T-cell (primary cell): ENCODE results near the gene TOM1L2. TPM values are rescaled to one million over a fixed set of nuclear protein-coding genes. Genes with fewer than 3 reads are reported as not detected.
A peak's percentile ranks its signal among the peaks of the same experiment; 100 is the strongest.

Source experiments
- ATAC-seq, 4 experiments: fragments of 200-7000 bp in 3 of 4; fragments of 150-1000 bp in 1 of 4; cut with Tn5 transposase; replicated peaks in 1 of 4; 1 replicate in 3 of 4; 2 replicates in 1 of 4; pipeline ENCODE4 v1.10.0; 2021; ENCODE audit warnings: moderate library complexity in 3 of 4, mild to moderate bottlenecking in 2 of 4, moderate number of reproducible peaks in 1 of 4
- CTCF ChIA-PET, 2 donors: fragments of 300-600 bp; sonication (Branson Sonifier 250); formaldehyde crosslinking; loops; one replicate each; lab custom pipeline; 2022; ENCODE audit warnings: antibody characterized with exemption in 2 of 2; lab: Charles Lee
- POLR2A ChIA-PET, 2 donors: fragments of 300-600 bp; sonication (Branson Sonifier 250); formaldehyde crosslinking; loops; one replicate each; lab custom pipeline; 2022; ENCODE audit warnings: antibody characterized with exemption in 2 of 2; lab: Charles Lee
- DNase-seq, 35 experiments: peaks; one replicate each; pipeline versions ENCODE4 v3.0.0 to v3.0.0-alpha.2; 2013 to 2023
- H3K27ac ChIP-seq: one replicate; pipeline ENCODE4 v1.5.1; 2013; ENCODE audit warnings: low read length
- H3K27me3 ChIP-seq, 2 experiments: replicated peaks in 1 of 2; 1 replicate in 1 of 2; 2 replicates in 1 of 2; pipeline versions ENCODE4 v1.6.1 to v1.7.0; 2013; ENCODE audit warnings: low read length in 1 of 2, mixed read lengths in 1 of 2; ENCODE audit not compliant: control insufficient read depth in 2 of 2, insufficient read depth in 2 of 2; ENCODE audit errors: extremely low read depth in 1 of 2
- H3K36me3 ChIP-seq, 2 donors: 1 replicate in 1 of 2; 2 replicates in 1 of 2; pipeline versions ENCODE4 v1.6.1 to v1.7.0; 2013; ENCODE audit warnings: low read length in 1 of 2; ENCODE audit not compliant: control insufficient read depth in 2 of 2, insufficient read depth in 1 of 2; ENCODE audit errors: extremely low read depth in 1 of 2
- H3K4me1 ChIP-seq, 2 experiments: 1 replicate in 1 of 2; 2 replicates in 1 of 2; pipeline versions ENCODE4 v1.6.1 to v1.7.0; 2013; ENCODE audit warnings: low read length in 2 of 2, mixed read lengths in 1 of 2; ENCODE audit not compliant: insufficient read depth in 2 of 2, control insufficient read depth in 1 of 2; ENCODE audit errors: extremely low read depth in 1 of 2
- H3K4me3 ChIP-seq, 2 donors: 1 replicate in 1 of 2; 2 replicates in 1 of 2; pipeline versions ENCODE4 v1.5.1 to v1.7.0; 2013; ENCODE audit warnings: mild to moderate bottlenecking in 2 of 2, low read length in 1 of 2, moderate library complexity in 1 of 2; ENCODE audit not compliant: control insufficient read depth in 1 of 2; ENCODE audit errors: extremely low read depth in 1 of 2
- H3K9me3 ChIP-seq: 2 replicates; pipeline ENCODE4 v1.7.0; 2013
- H3K27ac Mint-ChIP-seq, 2 donors: one replicate each; pipeline ENCODE4 v1.8.0; 2020 to 2021; ENCODE audit warnings: mild to moderate bottlenecking in 2 of 2, mixed read lengths in 2 of 2
- H3K27me3 Mint-ChIP-seq, 2 donors: one replicate each; pipeline ENCODE4 v1.8.0; 2021 to 2022; ENCODE audit warnings: mixed read lengths in 2 of 2
- H3K36me3 Mint-ChIP-seq: one replicate; pipeline ENCODE4 v1.8.0; 2021; ENCODE audit warnings: mixed read lengths
- H3K4me1 Mint-ChIP-seq, 3 donors: one replicate each; pipeline ENCODE4 v1.8.0; 2020 to 2022; ENCODE audit warnings: mixed read lengths in 3 of 3, mild to moderate bottlenecking in 1 of 3
- H3K4me3 Mint-ChIP-seq, 3 donors: one replicate each; pipeline ENCODE4 v1.8.0; 2020 to 2022; ENCODE audit warnings: mild to moderate bottlenecking in 3 of 3, mixed read lengths in 3 of 3, moderate library complexity in 3 of 3
- H3K9me3 Mint-ChIP-seq, 3 donors: one replicate each; pipeline ENCODE4 v1.8.0; 2020 to 2022; ENCODE audit warnings: mixed read lengths in 3 of 3
- WGBS: methylation state at CpG from one replicate; pipeline ENCODE4 v1.1.5; 2013; ENCODE audit warnings: missing lambda C conversion rate; ENCODE audit not compliant: insufficient coverage; 5-methylcytosine and 5-hydroxymethylcytosine counted together
- total RNA-seq, 35 experiments: library from RNA in 6 of 35; stranded (reverse) in 6 of 35; fragments of 120-200 nt in 1 of 35; gene quantifications; one replicate each; pipeline versions ENCODE4 v1.2.1 to v1.2.4 and lab custom pipeline; 2013 to 2026

TOM1L2 gene
- total RNA-seq, 5 donors from 2014 or later (not counting 1 experiment from before 2014, with no cell fraction given): 57.5 to 71.5 (median 61.9) TPM

DNA sequence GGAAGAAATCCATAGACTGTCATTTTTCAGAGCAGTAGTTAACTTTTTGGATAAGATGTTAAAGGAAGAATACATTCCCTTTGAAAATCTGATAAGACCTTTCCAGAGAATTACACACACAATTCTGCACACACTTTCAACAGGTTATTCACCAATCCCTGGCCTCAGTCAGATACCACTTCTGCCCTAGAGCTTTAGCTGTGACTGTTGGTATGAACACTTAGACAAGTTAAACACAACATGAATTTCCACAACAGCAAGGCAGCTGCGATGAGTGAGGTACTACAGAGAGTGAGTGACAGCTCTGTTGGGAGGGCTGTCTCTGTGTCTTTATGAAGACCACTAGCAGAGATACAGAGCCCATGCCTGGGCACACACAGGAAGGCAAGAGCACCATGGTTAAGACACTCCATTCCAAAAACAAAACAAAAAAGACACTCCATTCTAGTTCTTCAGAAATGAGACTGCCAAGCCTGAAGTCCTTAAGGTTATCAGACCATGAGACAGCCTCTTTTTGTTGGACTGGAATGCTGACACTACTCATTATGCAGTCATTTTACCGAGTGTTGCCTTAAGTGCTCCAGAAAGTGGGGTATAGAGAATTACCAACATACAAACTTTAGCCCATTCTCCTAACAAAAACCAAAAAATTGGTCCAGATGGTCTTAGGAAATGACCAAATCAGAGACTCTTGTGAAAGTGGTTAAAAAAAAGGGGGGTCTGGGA, 42.4 kb downstream of the TOM1L2 start:
- Histone ChIP-seq H3K4me3 (no peak overlapping the region), H3K9me3 (no peaks in the 10 kb centered on the region), H3K36me3 (no peaks in the 10 kb centered on the region), H3K27ac (no peak overlapping the region), H3K4me1 (no peaks in the 10 kb centered on the region), H3K27me3 (no peaks in the 10 kb centered on the region)
- Mint-ChIP-seq H3K4me3 (no peak overlapping the region), H3K27ac (no peak overlapping the region), H3K9me3 (no peaks in the 10 kb centered on the region), H3K36me3 (no peaks in the 10 kb centered on the region), H3K4me1 (peaks cover 29 to 46% (median 37%) of the 10 kb centered on the region in 3 donors), H3K27me3 (no peaks in the 10 kb centered on the region)
- no peak for ATAC-seq
- ChIA-PET POLR2A (no interaction called here), CTCF (no interaction called here)
- WGBS: no CpG with 5 or more reads among the region's 2 CpGs
- no peak for DNase-seq

DNA sequence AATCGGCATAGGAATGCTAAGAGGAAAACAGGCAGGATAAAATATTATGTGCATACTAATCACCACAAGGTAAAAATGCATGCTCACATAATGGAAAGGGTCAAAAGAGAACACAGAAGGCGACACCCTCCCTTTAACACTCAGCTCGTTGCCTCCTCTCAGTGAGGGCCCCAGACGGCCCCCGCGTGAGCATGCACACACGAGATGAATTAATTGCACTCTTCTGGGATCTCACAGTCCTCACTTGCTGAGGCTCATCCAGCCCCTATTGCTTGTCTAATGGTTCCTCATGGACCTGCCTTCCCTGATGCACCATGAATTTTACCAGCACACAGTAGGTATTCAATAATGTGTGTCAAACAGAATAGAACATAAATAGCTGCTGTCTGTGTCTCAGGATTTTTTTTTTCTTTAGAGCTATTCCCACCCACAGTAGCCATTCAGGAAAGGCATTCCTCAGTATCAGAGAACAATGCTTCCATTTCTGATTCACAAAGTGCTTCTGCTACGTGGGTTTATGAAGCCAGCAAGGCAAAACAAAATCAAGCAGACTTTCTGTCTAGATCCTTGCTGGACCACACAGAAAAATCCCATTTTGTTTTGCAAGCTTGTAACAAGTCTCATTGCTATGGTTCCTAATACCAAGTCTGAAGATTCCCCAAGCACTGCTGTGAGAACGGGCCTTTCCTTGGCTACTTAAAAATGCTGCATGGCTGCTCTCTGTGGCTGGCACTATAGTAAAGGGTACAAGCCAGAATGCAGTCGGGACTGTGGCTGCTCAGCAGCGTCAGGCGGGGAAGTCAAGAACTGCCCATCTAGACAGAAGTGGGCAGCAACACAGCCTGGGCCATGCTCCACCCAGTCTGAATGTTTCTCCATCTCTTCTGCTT, 43.6 kb downstream of the TOM1L2 start:
- DNase-seq (no peak), ATAC-seq (no peak)
- ChIA-PET POLR2A (no interaction called here), CTCF (no interaction called here)
- Histone ChIP-seq H3K27me3 (no peaks in the 10 kb centered on the region), H3K36me3 (no peaks in the 10 kb centered on the region), H3K27ac (no peak overlapping the region), H3K9me3 (no peaks in the 10 kb centered on the region), H3K4me3 (no peak overlapping the region), H3K4me1 (no peaks in the 10 kb centered on the region)
- WGBS: 94% methylated on average over 11 of the region's 12 CpGs
- H3K4me1 Mint-ChIP-seq: peaks cover 22 to 43% (median 31%) of the 10 kb centered on the region in 3 donors
- H3K9me3 Mint-ChIP-seq: no peaks in the 10 kb centered on the region
- no peaks in the 10 kb centered on the region for H3K36me3 Mint-ChIP-seq
- no peaks in the 10 kb centered on the region for H3K27me3 Mint-ChIP-seq
- peak overlapping the region in 1 of 2 donors; percentile 58 for H3K27ac Mint-ChIP-seq
- no peak overlapping the region for H3K4me3 Mint-ChIP-seq

DNA sequence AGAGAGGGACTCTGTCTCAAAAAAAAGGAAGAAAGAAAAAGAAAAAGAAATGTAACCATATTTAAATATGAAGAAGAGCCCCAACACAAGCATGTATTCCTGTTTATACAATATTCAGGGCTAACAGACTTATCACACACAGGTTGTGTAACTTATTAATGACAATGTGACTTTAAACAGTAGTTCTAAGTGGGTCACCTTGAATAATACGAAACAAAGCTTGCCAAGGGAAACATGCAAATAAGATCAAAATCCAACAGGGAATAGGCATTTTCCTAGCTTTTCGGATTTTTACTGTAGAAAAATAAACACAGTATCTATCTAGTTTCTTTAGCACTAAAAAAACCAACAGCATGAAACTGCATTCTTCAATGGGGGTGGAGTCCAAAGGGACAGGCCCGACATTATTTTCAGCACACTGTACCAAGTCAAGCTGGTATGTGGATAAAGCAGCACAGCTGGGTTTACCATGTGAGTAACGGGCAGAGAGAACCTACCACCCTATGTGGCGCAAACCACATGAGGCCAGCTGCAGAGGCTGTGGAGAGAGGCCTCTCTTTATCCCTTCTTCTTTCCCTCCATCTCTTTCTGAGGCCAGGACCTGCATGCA, 45.3 kb downstream of the TOM1L2 start:
- Histone ChIP-seq H3K4me3 (no peak overlapping the region), H3K9me3 (no peaks in the 10 kb centered on the region), H3K27me3 (no peaks in the 10 kb centered on the region), H3K4me1 (no peaks in the 10 kb centered on the region), H3K36me3 (no peaks in the 10 kb centered on the region), H3K27ac (no peak overlapping the region)
- Mint-ChIP-seq H3K36me3 (peaks cover 3% of the 10 kb centered on the region), H3K27me3 (no peaks in the 10 kb centered on the region), H3K4me3 (no peak overlapping the region), H3K9me3 (no peaks in the 10 kb centered on the region), H3K27ac (no peak overlapping the region), H3K4me1 (peaks cover 24 to 42% (median 31%) of the 10 kb centered on the region in 3 donors)
- ChIA-PET CTCF (no interaction called here), POLR2A (no interaction called here)
- ATAC-seq: no peak
- 100% methylated on average over 1 of the region's 5 CpGs for WGBS
- DNase-seq: no peak

DNA sequence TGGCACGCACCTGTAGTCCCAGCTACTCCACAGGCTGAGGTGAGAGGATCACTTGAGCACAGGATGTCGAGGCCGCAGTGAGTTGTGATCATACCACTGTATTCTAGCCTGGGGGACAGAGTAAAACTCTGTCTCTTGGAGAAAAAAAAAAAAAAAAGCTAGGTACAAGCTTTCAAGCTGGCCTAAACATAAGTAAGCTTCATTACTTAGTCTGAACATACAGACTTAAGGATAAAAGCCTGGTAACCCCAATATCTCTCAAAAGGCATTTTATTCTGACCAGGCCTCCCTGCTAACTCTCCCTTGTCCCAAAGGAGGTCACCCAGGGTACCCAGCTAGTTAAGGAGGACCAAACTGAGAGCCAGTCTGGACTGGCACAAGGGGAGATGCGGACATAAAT, 46.2 kb downstream of the TOM1L2 start:
- DNase-seq: no peak
- Mint-ChIP-seq H3K27me3 (no peaks in the 10 kb centered on the region), H3K9me3 (no peaks in the 10 kb centered on the region), H3K27ac (no peak overlapping the region), H3K4me1 (peaks cover 26 to 39% (median 27%) of the 10 kb centered on the region in 3 donors), H3K36me3 (peaks cover 3% of the 10 kb centered on the region), H3K4me3 (no peak overlapping the region)
- ATAC-seq: no peak
- 100% methylated on average over 1 of the region's 4 CpGs for WGBS
- H3K36me3 ChIP-seq: no peaks in the 10 kb centered on the region
- no peaks in the 10 kb centered on the region for H3K27me3 ChIP-seq
- no peak overlapping the region for H3K27ac ChIP-seq
- H3K9me3 ChIP-seq: no peaks in the 10 kb centered on the region
- H3K4me3 ChIP-seq: no peak overlapping the region
- POLR2A ChIA-PET: interaction anchor here (0.5 to 0.6 kb wide), 3 partner anchors 21 to 48 kb away, joined by 3 to 5 read pairs (median 3); partner anchors contain the start of gene DRC3 (in 1 of the 2)
- no peaks in the 10 kb centered on the region for H3K4me1 ChIP-seq
- CTCF ChIA-PET: interaction anchor here (0.5 to 0.7 kb wide), 6 partner anchors 10 to 534 kb away, joined by 3 to 6 read pairs (median 3); no protein-coding TSS in a partner anchor

DNA sequence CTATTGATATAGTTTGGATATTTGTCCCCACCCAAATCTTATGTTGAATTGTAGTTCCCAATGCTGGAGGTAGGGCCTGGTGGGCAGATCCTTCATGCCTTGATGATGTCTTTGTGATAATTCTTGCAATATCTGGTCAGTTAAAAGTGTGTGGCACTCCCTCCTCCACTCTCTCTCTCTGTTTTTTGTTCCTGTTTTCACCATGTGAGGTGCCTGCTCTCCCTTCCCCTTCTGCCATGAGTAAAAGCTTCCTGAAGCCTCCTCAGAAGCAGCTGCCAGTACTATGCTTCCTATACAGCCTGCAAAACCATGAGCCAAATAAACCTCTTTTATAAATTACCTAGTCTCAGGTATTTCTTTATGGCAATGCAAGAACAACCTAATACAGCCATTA, 47.3 kb downstream of the TOM1L2 start:
- Mint-ChIP-seq H3K27me3 (no peaks in the 10 kb centered on the region), H3K4me3 (no peak overlapping the region), H3K4me1 (peaks cover 26 to 36% (median 27%) of the 10 kb centered on the region in 3 donors), H3K36me3 (peaks cover 3% of the 10 kb centered on the region), H3K27ac (no peak overlapping the region), H3K9me3 (no peaks in the 10 kb centered on the region)
- no peaks in the 10 kb centered on the region for H3K9me3 ChIP-seq
- ChIA-PET CTCF (interaction anchor here in 1 of 2 donors (1.2 kb wide), 1 partner anchor 17 kb away, joined by 3 read pairs; no protein-coding TSS in a partner anchor), POLR2A (interaction anchor here in 1 of 2 donors (0.6 kb wide), 1 partner anchor 33 kb away, joined by 3 read pairs; no protein-coding TSS in a partner anchor)
- no peaks in the 10 kb centered on the region for H3K36me3 ChIP-seq
- ATAC-seq (no peak), DNase-seq (no peak)
- H3K27me3 ChIP-seq: no peaks in the 10 kb centered on the region
- no peak overlapping the region for H3K27ac ChIP-seq
- no peak overlapping the region for H3K4me3 ChIP-seq
- H3K4me1 ChIP-seq: no peaks in the 10 kb centered on the region
